Kidney epithelial cell (primary cell): Measurements from ENCODE around the gene POLA1. TPM values are rescaled to one million over a fixed set of nuclear protein-coding genes. Genes with fewer than 3 reads are reported as not detected.

Source experiments
- DNase-seq: peaks from one replicate; pipeline ENCODE4 v3.0.0-alpha.2; 2010; ENCODE audit warnings: low read depth
- H3K27me3 ChIP-seq: 2 replicates; pipeline ENCODE4 v1.6.0; 2011; ENCODE audit warnings: low read length; ENCODE audit not compliant: control insufficient read depth, insufficient read depth
- H3K36me3 ChIP-seq: 2 replicates; pipeline ENCODE4 v1.5.1; 2011; ENCODE audit warnings: low read length; ENCODE audit not compliant: control insufficient read depth, insufficient read depth
- H3K4me3 ChIP-seq: 2 replicates; pipeline ENCODE4 v1.5.1; 2011; ENCODE audit warnings: low read depth, mild to moderate bottlenecking, control low read depth, low read length
- CTCF ChIP-seq: IDR thresholded peaks from 2 replicates; pipeline ENCODE4 v1.5.1; 2011; ENCODE audit warnings: mild to moderate bottlenecking, moderate library complexity, low read length, control low read depth, inconsistent platforms; ENCODE audit not compliant: insufficient read depth, poor library complexity, severe bottlenecking
- total RNA-seq: library from RNA; depleted of rRNA; stranded (reverse); fragments of >200 nt; gene quantifications from 2 replicates; pipeline ENCODE4 v1.2.3, GENCODE V29; 2015

Gene POLA1
- total RNA-seq, 1 donor from 2014 or later = 6.2 TPM

- TF ChIP-seq CTCF = no peak
- no peak for DNase-seq
These were observed 261.0 kb downstream of the POLA1 start for GRCh38 chrX:24954732-24955131.

DNA sequence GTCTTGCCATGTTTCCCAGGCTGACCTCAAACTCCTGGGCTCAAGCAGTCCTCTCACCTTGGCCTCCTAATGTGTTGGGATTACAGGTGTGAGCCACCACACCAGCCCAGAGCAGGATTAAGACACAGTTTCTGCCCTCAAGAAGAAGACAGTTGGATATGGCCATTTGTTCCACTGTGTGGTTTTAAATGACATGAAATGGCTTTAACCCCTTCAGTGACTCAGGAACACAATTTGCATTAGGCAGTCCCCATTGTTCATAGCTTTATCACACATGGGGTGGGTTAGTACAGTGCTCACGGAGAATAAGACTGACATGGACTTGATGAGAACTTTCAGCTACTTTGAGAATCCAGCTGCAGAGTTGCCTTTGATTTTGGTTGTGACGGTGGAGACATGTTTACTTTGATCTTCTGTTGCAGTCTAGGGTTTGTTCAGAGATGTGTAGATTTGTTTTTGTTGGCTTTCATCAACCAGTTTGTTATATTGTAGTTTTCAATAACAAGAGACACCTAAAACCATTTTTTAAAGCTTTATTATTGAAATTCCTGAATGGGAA, 261.7 kb downstream of the POLA1 start:
- no peak for DNase-seq
- no peak for TF ChIP-seq CTCF
- H3K36me3 ChIP-seq = no peaks in the 10 kb centered on the region
- no peaks in the 10 kb centered on the region for H3K27me3 ChIP-seq
- no peak overlapping the region for H3K4me3 ChIP-seq

More at GRCh38 chrX:24954732-24955131, 261.0 kb downstream of the POLA1 start:
- Histone ChIP-seq H3K27me3 (no peaks in the 10 kb centered on the region), H3K4me3 (no peak overlapping the region), H3K36me3 (no peaks in the 10 kb centered on the region)

DNA sequence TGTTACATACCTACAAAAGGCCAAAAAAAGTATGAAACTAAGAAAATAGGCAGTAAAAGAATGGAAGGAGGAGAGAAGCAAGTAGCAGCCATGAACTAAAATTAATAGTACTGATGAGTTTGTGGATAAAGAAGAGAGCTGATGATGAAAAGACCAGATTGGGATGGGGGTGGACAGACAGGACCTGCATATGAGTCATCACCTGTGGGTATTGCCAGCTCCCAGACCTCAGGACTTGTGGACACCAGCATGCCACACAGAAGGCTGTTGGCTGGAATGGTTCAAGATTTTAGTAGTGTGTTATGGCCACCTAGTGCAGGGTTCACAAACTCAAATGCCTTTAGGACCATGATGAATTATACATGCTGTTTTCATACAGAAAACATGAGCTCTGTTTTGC, 263.1 kb downstream of the POLA1 start:
- TF ChIP-seq CTCF = no peak
- H3K36me3 ChIP-seq = no peaks in the 10 kb centered on the region
- no peak overlapping the region for H3K4me3 ChIP-seq
- no peaks in the 10 kb centered on the region for H3K27me3 ChIP-seq
- DNase-seq = no peak

DNA sequence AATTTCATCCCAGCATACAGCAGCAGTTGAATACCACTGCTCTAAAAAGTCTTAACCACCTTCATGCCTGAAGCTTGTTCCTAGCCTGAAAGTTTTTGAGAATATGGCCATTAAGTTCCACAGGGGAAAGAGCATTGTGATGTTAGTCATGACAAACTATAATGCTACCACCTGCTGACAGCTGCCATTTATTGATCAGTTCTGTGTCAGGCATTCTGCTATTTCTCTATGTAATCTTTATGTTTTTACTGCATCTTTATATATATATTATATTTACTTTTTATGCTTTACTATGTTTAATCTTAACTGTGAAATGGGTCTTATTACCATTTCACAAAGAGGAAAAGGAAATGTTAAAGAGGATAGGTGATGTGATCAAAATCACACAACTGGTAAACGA, 268.1 kb downstream of the POLA1 start:
- no peaks in the 10 kb centered on the region for H3K27me3 ChIP-seq
- H3K36me3 ChIP-seq = no peaks in the 10 kb centered on the region
- no peak for TF ChIP-seq CTCF
- DNase-seq = no peak
- no peak overlapping the region for H3K4me3 ChIP-seq

GRCh38 chrX:24963823-24964222, 270.1 kb downstream of the POLA1 start:
- DNase-seq = no peak
- TF ChIP-seq CTCF = no peak
- H3K4me3 ChIP-seq = no peak overlapping the region
- H3K36me3 ChIP-seq = no peaks in the 10 kb centered on the region
- H3K27me3 ChIP-seq = no peaks in the 10 kb centered on the region

GRCh38 chrX:24965372-24965771, 271.7 kb downstream of the POLA1 start:
- no peaks in the 10 kb centered on the region for H3K36me3 ChIP-seq
- H3K27me3 ChIP-seq = no peaks in the 10 kb centered on the region
- H3K4me3 ChIP-seq = no peak overlapping the region
- no peak for DNase-seq
- no peak for TF ChIP-seq CTCF
